ENCODE results near the gene ARHGAP19.

Gene ARHGAP19

DNA sequence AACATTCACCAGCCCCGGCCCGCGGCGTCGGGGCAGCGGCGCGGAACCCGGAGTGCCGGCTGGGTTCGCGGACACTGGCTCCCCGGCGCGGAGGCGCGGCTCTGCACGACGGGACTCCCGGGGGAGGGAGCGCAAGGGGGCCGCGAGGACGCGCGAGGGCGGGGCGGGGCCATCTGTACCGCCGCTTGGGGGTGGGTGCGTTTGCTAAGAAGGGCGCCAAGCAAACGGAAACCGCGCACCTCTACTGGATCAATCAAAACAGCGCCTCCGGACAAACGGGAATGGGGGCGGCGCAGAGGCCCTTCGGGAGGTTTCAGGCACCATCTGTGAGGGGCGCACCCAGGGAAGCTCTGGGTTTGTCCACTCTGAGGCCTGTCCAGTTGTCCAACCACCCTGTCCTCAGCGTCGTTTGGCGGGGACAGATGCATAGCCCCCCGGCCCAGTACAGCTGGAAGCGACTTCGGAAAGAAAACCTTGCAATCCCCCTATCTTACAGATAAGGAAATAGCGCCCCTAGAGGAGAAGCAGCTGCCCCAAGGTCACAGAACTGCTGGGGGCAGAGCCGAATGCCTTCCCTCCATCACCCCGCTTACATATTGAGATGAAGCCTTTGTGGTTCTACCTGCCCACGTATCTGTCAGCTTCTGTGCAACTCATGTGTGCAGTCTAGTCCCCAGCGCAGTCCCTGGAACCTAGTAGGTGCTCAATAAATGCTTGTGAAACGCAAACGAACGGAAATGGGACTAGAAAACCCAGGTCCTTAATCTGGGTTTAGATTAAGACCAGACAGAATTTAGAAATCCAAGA, 96.0 kb downstream of the ARHGAP19 start:
- DNase-seq (ENCODE audit: low read depth in 2 of 2): peak; percentile 55 to 66

DNA sequence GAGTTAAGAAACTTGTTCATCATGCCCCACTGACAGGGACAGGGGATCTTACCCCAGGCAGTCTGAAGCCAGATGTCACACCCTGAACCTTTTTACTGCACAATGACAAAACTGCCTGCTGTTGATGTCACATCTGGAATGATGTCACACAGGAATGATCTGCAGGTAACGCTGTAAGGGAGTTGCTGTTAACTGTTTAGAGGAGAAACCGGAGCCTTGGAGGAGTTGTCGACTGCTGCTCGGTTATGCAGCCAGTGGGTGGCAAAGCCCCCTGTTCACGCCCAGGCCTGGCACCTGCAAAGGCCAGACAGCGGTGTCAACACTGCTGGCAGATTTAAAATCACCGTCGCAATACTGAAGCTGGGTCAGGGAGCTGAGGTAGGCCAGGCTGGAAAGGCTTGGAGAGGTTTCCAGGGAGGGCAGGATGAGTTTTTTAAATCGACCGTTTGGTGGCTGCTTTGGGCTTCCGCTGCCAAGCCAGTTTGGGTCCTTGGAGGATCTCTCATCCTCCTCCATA, 96.7 kb downstream of the ARHGAP19 start:
- DNase-seq (ENCODE audit: low read depth in 2 of 2): no peak

DNA sequence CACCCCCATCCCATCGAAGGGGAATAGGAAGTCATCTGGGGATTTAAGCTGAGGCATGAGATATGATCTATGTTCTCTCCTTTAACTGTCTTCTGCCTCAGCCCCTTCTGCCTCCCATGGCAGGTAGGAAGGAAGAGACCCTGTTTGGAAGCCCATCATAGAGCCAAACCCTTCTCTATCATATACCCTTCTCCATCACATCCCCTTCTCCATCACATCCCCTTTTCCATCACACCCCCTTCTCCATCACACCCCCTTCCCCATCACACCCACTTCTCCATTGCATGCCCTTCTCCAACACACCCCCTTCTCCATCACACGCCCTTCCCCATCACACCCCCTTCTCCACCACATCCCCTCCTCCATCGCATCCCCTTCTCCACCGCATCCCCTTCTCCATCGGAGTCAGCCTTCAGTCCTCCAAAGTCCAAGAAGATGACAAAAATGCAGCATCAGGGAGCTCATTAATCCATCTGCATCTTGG, 99.4 kb downstream of the ARHGAP19 start:
- no peak for DNase-seq (ENCODE audit: low read depth in 2 of 2)

DNA sequence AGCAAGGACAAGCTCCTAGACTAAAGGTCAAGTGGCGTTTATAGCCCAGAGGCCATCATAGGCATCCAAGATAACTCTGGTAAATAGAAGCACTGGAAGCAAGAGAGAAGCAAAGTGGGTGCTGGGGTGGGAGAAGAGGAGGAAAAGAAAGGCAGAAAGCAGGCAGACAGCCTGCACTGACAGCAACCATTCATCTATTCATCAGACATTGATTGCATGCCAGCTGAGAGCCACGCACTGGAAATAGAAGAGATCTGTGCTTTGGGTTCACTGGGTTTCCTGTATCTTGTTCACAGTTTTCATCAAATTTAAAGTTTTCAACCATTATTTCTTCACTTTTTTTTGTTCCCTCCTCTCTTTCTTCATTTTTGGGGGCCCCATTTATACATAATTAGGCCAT, 102.0 kb downstream of the ARHGAP19 start:
- no peak for DNase-seq (ENCODE audit: low read depth in 2 of 2)

DNA sequence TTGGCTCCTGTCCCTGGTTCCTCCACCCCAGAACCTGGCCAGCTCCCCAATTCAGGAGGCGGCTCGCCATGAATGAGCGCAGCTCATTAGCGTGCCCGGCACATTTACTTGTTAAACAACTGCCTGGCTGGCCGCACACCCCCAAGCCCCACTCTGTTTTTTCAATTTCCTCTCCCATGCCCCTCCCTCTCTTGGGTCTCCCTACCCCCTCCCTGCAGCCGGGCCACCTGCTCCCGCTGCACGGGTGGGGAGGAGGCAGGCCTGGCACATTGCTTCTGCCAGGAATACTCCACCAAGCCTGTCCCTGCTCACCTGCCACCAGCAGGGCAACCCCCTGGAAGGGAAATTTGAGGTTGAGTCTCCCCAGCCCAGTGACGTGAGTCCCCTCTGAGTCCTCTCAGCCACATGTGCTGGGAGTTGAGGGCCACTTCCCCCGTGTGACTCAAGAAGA, 104.2 kb downstream of the ARHGAP19 start:
- no peak for DNase-seq (ENCODE audit: low read depth in 2 of 2)

DNA sequence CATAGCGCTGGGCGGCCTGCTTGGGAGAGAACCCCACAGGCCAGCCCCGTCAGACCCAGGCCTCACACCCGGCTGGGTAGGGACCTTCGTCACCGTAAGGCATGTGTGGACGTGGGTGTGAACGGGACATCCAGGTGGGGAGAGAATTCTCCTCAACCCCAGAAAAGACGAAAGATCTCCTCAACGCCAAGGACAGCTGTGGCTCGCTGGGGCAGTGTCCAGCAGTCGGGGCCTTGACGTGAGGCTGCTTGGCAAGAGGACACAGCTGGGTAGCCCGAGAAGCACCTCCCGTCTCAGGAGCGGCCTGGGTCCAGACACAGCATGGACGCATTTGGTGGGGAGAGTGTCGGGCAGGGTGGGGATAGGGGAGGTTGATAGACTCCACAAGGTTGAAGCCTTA, 105.5 kb downstream of the ARHGAP19 start:
- no peak for DNase-seq (ENCODE audit: low read depth in 2 of 2)

DNA sequence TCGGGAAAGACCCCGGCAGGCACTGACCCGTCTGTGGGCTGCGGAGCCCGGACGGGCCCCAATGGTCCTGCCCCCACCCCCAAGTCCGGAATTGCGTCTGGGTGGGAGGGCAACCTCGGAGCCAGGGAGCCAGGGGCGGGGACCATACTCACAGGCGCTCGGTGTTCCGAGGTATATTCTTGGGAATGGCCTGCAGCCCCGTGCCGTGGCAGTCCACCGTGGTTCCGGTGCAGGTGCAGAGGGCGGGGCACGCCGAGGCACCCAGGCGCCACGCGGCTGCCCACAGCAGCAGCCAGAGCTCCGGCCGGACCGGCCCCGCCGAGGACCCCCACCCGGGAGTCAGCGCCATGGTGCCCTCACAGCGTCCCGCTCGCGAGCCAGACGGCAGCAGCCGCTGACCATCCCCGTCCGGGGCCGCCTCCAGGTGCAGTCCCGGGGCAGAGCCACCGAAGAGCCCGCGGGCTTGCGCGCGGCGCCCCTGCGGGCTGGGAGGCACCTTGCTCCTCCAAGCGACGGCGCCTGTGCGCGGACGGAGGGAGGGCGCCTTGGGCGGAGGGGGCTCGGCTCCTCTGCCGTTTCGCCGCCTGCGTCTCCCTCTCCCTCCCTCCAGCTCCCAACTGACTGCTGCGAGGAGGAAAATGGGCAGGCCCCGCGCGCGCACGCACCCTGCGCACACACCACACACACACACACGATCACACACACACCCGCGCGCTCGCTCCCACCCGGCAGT, 106.9 kb downstream of the ARHGAP19 start, which contains the start of gene SLIT1:
TSS of gene SLIT1 (minus strand) at position 634 of the 733 bp plus-strand sequence. CDS start at position 349, 285 bp downstream.
- no peak for DNase-seq (ENCODE audit: low read depth in 2 of 2)

DNA sequence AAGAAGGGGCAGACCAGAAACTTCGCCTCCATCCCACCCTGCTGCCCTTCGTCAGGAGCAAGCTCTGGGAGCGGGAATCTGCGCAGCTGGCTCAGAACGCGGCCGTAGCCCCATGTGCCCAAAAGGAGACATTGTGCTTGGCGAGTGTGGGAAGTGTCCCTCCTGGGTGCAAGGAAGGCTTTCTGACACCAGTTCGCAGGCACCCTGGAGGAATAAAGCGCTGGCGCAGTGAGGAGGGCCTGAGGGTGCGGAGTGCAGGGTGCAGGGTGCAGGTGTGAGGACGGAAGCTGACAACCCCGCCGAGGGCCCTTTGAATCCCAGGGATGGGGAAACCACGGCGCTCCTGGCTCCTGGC, 107.5 kb downstream of the ARHGAP19 start:
- DNase-seq (ENCODE audit: low read depth in 2 of 2): no peak

DNA sequence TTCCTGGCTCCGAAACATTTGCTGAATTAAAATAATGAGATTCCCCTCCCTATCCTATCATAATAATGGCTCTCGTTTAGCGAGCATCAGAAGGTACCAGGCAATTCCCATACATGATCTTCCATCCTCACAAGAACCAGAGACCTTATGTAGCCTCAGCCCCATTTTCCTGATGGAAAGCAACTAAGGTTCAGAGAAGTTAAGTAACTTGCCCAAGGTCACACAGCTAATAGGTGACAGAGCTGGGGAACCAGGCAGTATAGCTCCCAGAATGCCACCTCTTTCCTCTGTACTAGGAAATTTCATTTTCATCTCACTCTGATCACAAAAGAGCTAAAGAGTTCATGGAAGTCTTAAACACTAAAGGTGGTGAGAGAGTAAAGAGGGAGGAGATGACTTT, 109.1 kb downstream of the ARHGAP19 start:
- no peak for DNase-seq (ENCODE audit: low read depth in 2 of 2)

DNA sequence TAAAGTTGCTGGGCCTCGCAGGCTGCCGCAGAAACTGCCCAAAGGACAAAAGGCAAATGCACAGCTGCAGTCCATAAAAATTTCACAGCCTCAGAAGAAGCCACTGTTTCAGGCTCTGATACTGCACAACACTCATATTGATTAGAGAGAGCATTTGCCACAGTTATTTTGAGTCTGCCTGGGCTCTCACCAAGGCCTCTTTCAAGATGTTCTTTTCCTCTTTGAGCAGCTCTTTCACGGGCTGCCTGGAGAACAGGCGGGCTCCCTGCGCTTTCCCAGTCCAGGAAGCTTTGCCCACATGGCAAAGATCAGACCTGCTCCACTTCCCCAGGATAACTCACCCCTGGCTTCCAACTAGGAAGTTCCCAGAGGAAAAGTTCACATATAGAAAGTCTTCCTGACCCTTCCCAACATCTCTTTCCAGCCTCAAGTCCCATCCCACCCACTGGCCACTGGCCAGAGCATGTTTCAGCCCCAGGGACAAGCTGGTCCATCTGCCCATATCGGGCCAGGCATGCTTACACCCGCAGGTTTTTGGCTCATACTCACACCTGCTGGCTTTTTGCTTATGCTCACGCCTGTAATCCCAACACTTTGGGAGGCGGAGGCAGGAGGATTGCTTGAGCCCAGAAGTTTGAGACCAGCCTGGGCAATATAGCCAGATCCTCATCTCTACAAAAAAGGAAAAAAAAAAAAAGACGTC, 110.0 kb downstream of the ARHGAP19 start:
- no peak for DNase-seq (ENCODE audit: low read depth in 2 of 2)

DNA sequence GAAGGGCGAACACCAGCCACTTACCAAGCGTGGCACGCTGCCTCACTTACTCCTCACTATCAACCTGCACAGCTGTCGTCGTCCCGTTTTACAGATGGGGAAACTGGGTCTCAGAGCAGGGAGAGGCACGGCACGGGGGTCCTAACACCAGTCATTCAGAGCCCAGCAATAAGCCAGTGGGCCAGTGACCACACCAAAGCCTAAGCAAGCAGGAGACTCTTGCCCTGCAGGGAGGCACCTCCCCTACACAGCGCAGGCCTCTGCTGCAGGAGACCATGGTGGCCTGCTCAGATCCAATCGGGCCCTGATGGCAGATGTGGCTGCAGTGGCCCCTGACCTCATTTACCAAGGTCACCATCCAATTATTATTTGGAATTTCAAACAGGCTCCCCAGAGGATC, 111.5 kb downstream of the ARHGAP19 start:
- DNase-seq (ENCODE audit: low read depth in 2 of 2): no peak

DNA sequence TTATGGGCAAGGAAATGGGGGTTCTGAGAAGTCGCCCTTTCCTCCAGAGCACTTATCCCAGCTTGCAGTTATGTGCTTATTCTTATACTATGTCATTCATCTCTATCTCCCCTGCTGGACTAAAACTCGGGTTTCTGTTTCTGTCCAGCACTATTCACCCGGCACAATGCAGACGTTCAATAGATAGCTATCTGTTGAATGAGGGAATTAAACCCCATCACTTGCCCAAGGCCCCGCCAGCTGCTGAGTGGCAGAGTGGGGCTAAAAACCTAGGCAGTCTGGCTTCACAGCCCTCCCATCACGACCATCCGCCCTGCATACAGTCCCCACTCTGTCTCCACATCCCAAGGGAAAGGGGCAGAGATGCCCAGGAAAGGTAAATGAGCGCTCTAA, 112.1 kb downstream of the ARHGAP19 start:
- DNase-seq (ENCODE audit: low read depth in 2 of 2): no peak

DNA sequence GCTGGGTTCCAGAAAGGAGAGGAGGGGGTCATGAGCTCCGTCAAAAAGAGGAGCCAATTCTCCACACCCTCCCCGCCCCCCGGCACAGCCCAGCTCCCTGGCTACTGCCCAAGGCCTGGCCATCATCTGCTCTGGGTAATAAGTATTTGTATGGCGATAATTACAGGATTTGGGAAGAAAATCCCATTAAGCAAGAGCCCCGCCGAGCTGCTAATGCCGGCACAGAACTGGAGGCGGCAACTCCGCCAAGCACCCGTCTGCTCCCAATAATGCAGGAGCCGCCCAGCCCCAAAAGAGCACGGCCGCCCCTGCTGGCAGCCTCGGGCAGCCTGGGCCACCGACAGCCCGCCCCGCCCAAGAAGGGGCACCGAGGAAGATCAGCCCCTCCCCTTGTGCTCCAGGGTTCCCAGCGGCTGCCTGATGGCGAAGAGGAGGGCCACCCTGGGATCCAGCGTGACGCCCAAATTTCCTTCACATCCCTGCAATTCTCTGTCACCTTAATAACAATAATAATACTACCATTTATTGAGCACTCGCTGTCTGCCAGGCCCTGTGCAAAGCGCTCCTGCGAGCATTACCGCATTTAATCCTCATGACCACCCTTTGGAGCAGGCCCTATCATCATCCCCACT, 112.6 kb downstream of the ARHGAP19 start:
- no peak for DNase-seq (ENCODE audit: low read depth in 2 of 2)

DNA sequence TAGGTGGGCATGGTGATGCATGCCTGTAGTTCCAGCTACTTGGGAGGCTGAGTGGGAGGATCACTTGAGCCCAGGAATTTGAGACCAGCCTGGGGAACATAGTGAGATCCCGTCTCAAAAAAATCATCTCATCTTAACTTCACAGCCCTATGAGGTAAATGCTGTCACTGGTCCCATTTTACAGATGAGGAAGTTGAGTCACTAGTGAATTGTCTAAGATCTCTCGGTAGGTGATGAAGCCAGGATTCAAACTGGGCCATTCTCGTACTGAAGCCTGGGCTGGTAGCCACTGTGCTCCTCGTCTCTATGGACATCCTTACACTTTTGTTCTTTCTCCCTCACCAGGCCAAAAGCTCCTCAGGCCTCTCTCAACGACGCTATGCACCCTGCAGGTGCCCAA, 113.1 kb downstream of the ARHGAP19 start:
- DNase-seq (ENCODE audit: low read depth in 2 of 2): no peak

DNA sequence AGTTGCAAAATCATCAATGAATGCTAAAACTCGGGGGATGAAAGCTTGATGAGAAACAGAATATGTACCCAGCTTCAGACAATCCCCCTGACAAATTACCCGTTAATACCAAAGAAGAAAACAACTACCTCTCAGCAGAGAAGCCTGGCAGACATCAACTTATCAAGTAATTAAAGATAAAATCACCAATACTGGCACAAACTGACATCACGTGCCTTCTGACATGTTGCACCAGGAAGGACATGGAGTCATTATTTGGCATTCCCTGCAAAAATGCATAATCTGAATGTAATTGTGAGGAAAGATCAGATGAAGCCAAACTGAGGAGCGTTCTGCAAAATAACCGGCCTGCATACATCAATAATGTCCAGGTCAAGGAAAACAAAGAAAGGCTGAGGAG, 114.4 kb downstream of the ARHGAP19 start:
- DNase-seq (ENCODE audit: low read depth in 2 of 2): no peak

DNA sequence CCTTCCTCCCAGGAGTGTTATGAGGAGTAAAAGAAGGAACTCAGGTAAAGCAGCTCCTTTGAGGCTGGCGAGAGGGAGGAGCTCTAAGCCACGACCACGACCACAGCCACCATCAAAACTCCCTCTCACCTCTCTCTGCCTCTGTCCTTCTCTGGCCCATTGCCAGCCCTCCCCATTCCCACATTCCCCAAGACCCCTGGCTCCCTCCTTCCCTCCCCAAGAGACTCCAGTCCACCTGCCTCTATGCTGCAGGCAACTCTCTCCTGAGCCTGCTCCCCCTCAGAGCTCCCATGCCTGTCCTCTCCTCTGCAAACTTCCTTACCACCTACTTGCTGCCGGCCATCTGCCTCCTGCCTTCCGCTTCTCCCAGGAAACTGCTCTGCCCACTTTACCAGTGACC, 116.2 kb downstream of the ARHGAP19 start:
- DNase-seq (ENCODE audit: low read depth in 2 of 2): no peak

DNA sequence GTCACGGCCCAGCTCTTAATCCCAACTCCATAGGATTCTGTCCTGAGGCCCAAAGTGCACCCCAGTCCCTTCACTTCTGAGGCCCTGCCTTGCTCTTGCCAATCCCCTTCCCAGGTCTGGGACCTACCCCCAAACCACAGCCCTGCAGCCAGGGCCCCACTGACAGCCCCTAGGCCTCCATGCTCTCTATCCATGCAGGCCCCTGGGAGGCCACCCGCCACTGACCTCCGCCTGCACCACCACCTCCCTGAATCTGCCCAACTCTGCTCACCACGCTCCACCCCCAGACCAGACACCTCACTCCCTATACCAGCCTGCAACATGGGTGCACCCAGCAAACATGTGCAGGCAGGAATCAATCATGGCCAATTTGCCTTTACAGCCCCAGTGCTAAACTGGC, 116.9 kb downstream of the ARHGAP19 start:
- no peak for DNase-seq (ENCODE audit: low read depth in 2 of 2)

DNA sequence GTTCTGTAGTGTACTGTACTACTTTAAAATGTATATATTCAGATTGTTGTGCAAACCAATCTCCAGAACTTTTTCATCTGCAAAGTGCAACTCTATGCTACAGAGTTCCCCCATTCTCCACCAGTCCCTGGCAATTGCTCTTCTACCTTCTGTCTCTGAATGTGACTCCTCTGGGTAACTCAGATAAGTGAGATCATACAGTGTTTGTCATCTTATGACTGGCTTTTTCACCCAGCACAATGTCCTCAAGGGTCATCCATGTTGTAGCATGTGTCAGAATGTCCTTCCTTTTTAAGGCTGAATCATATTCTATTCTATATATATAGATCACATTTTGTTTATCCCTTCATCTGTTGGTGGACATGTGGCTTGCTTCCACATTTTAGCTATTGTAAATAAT, 117.5 kb downstream of the ARHGAP19 start:
- DNase-seq (ENCODE audit: low read depth in 2 of 2): no peak

DNA sequence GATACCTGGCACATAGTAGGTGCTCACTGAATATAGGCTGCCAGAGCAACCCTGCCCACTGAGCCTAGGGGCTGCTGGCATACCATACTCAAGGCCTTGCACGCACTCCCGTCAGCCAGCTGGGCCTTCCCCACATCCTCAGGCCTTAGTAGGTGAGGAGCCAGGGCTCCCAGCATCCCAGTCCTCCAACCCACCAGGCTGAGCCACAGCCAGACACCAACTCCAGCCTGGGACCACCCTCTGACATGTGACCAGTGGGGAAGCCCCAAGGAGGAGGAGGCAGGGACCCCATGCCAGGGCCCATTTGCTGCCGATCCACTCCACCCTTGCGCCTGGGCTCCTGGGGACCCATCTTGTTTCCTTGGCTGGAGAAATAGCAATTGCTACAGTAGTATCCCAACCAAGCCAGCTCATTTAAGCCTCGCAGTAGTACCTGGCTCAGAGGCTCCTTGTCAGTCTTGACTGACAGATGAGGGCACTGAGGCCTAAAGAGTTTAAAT, 118.1 kb downstream of the ARHGAP19 start:
- no peak for DNase-seq (ENCODE audit: low read depth in 2 of 2)

DNA sequence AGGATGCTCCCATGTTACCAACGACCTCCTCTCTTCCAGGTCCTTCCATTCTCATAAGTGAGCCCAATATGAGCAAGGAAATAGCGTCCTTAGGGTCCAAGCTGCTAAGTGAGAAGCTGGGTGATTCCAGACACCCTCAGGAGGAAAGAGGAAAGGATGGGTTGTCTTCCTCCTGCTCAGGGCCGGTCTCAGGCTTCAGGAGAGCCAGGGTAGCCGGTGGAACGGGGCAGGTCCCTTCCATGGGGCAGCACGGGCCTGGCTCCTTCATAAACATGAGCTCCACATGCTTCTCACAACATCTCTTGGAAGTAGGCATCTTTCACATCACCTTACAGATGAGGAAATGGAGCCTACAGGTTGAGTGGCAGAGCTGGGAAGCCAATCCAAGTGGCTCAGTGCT, 119.4 kb downstream of the ARHGAP19 start:
- no peak for DNase-seq (ENCODE audit: low read depth in 2 of 2)

Measured in stimulated activated CD8-positive, alpha-beta memory T cell treated with anti-CD3 and anti-CD28 coated beads, Interleukin-7, amount 100 ng/mL, for 4 hours (primary cell).